HG03457 (cell line): ENCODE results near the gene ARHGAP18.

Source experiments
- ATAC-seq: cut with Tn5 transposase; IDR thresholded peaks from one replicate; pipeline ENCODE4 v1.9.1; 2021; ENCODE audit warnings: moderate number of reproducible peaks; ENCODE audit not compliant: unreplicated experiment

ARHGAP18 gene

GRCh38 chr6:129546702-129547101, 163.3 kb downstream of the ARHGAP18 start:
- ATAC-seq: no peak

DNA sequence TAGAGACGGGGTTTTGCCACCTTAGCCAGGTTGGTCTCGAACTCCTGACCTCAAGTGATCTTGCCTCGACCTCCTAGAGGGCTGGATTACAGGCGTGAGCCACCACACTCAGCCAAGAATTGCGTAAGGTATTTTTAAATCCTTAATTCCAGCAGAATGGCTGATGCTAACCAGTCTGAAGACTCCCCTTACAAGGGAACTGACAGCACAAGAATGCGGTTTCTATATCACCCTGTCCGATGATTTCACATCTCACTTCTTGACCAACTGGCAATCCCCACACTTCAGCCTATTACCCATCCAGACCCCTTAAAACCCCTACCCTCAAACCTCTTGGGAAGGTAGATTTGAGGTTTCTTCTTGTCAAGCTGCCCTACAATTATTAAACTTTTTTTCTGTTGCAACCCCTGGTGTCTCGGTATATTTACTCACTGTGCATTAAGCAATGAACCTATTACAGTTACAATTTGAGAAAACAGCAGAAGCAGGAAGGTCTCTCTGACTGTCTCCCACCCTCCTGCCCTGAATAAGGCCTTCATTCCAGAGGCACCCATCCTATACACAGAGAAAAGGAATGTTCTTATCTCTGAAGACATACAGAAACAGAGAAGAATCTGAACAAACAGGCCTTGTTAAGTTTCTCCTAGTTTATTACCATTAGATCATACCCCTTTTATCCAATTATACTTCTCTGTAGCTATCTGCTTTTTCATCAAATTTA, 164.9 kb downstream of the ARHGAP18 start:
- no peak for ATAC-seq

DNA sequence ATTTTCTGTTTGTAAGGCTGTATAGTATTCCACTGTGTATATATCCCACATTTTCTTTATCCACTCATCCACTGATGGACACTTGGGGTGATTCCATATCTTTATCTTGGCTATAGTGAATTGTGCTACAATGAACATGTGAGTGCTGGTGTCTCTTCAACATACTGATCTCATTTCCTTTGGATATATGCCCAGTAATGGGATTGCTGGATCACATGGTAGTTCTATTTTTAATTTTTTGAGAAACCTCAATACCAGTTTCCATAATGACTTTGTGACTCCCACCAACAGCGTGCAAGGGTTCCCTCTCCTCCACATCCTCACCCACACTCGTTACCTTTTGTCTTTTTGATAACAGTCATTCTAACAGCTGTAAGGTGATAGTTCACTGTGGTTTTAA, 166.0 kb downstream of the ARHGAP18 start:
- ATAC-seq: no peak

GRCh38 chr6:129542705-129543104, 167.3 kb downstream of the ARHGAP18 start:
- no peak for ATAC-seq

GRCh38 chr6:129539032-129539431, 170.9 kb downstream of the ARHGAP18 start:
- ATAC-seq: no peak

DNA sequence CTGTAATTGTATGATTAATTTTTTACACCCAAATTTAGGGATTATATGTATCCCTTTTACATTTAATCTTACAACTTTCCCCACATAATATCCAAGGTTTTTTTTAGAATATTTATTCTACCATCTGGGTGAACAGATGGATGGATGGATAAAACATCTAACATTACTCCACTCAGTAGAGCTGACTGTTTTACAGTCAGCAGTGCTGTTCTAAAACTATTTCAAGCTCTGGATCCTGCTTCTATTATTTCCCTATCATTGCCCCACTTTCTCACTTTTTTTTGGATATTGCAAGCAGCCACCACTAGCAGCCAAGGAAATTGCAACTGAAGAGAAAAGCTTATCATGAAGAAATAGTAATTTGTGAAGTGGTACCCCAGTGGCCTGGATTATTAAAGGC, 173.7 kb downstream of the ARHGAP18 start:
- ATAC-seq: no peak

GRCh38 chr6:129534926-129535325, 175.1 kb downstream of the ARHGAP18 start:
- no peak for ATAC-seq
